HG03457 (cell line): ENCODE measurements around the gene PBX1.

ENCODE experiments used
- ATAC-seq: cut with Tn5 transposase; IDR thresholded peaks from one replicate; pipeline ENCODE4 v1.9.1; 2021; ENCODE audit warnings: moderate number of reproducible peaks; ENCODE audit not compliant: unreplicated experiment

PBX1 gene

GRCh38 chr1:164662462-164662861, 103.5 kb downstream of the PBX1 start:
- ATAC-seq: no peak

- no peak for ATAC-seq
Measured at GRCh38 chr1:164662955-164663354, 104.0 kb downstream of the PBX1 start.

GRCh38 chr1:164664127-164664526, 105.1 kb downstream of the PBX1 start:
- no peak for ATAC-seq

DNA sequence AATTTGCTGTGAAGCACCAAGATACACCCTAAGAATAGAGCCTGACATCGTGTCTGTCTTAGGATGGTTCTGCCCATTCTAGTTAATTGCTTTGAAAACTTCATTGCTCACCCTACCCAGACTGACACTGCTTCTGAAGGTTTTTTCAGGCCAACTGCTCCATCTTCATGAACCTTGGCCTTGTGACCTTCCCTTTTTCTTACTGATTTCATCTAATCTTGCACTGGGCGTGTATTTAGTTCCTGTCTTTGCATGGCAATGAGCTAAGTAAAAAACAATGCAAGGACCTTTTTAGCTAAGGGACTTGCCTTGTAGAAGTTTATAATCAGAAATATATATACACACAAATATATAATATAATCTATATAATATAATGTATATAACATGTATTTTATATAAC, 108.0 kb downstream of the PBX1 start:
- no peak for ATAC-seq

GRCh38 chr1:164667600-164667999, 108.6 kb downstream of the PBX1 start:
- ATAC-seq: no peak

GRCh38 chr1:164668491-164669400, 109.8 kb downstream of the PBX1 start:
- ATAC-seq: no peak

GRCh38 chr1:164670026-164670425, 111.0 kb downstream of the PBX1 start:
- no peak for ATAC-seq

DNA sequence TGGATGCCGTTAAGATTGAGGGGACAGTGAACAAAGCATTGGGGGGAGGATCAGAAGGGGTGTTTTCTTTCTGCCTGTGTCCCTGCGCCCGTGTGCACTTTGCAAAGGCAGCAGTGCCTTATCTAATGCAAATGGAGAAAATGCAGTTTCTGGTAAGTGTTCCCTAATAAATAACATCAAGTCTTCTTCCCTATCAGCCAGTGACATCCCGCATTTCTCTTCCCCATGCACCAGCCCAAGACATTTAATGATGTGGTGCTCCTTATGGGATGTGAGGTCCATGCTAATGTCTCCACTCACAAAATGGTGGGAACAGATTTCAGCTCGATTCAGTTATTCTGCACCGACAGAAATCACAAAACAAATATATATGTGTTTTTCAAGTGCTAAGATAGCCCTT, 111.8 kb downstream of the PBX1 start:
- ATAC-seq: no peak

- no peak for ATAC-seq
Measured at GRCh38 chr1:164671323-164671965, 112.5 kb downstream of the PBX1 start.

- no peak for ATAC-seq
Measured at GRCh38 chr1:164671966-164672571, 113.1 kb downstream of the PBX1 start.

DNA sequence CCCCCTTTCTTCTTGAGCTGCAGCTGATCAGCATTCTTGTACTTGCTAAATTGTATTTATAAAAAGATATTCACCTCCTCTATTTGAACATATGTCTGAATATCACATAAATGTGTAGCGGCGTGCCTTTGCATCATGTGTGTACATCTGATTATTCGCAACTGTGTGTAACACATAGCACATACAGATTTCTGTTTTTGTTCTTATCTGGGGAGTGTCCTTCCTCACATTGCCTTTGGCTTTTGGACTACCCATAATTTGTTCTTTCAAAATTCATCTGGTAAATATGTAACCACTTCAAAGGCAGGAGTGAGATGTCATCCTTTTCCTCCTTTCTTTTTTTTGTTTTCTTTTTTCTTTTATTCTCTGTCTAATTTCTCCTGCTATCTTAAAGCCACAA, 113.6 kb downstream of the PBX1 start:
- ATAC-seq: no peak

GRCh38 chr1:164673584-164674214, 114.7 kb downstream of the PBX1 start:
- ATAC-seq: no peak

GRCh38 chr1:164675342-164675904, 116.4 kb downstream of the PBX1 start:
- no peak for ATAC-seq

DNA sequence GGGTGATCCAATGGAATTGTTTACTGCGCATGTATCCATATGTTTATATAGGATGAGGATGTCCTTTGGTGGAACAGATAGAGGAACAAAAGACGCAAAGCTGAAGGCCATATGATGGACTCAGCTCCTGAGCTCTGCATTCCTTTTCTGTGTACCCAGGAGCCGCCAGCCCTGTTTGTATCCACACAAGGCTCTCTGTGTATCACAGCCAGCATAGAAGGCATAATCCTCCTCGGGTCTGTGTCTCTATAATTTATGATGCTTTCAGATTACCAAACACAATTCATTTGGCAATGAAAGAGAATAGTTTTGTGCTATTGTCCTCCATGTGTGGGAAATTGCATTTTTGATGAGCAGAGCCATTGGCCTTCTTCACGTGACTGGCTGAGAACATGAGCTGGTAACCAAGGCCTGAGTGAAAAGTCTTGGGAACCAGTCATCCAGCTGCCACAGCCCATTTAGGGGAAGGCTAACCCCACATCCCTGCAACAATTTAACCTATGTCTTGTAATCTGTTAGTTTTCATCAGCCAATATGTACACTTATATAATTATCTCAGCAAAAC, 119.2 kb downstream of the PBX1 start:
- no peak for ATAC-seq

- no peak for ATAC-seq
Measured at GRCh38 chr1:164682570-164682969, 123.6 kb downstream of the PBX1 start.

DNA sequence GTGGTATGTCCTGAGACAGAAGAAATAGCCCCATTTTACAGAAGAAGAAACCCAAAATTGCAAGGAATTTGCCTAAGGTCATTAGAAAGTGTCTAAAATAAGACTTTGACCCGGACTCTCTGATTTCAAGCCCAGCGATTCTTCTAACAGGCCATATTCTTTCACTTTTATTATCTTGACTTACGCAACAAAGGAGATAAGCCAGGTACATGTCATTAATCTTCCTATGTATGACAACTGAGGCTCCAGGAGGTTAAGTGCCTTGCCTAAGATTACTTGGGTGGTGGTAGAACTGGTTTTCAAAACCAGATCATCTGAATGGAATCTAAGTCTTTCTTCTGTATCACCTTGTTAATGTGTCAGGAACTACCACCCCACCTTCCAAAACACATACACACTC, 124.3 kb downstream of the PBX1 start:
- no peak for ATAC-seq

DNA sequence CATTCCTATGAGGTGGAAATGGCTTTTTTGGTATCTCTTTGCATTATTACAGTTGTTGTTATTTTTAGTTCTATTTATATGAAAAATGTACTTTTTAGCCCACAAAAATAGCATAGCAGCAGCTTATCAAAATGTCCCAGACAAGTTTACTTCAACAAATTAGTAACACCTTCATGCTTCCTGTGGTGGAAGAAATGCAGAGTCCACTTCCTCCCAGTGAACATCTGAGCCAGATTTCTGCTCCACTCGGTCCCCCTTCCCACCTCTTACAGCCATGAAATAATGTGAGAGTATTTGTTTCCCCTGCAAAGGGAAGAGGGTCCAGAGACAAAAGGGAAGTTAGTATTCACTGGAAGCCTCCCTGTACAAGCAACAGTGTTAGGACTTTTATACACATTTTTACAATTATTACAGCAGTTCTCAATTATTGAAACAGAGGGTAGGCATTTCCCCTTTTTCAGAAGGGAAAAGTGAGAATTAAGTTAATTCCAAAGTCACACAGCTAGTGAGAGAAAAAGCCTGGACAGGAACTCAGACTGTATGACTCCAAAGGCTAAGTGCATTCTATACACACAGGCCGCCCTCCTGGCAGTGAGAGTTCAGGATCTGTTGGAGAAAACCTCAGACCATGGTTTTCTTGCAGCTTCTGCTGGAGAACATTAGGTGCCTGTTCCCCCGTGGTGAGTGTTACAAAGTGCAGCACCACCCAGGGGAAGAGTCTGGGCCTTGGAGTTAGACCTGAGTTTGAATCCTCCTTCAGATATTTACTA, 126.5 kb downstream of the PBX1 start:
- ATAC-seq: no peak

GRCh38 chr1:164687777-164688176, 128.8 kb downstream of the PBX1 start:
- ATAC-seq: no peak

GRCh38 chr1:164688791-164689190, 129.8 kb downstream of the PBX1 start:
- ATAC-seq: no peak
